ENCODE measurements around the gene ZNF778.

Gene ZNF778

GRCh38 chr16:89277049-89277448 lies 59.5 kb downstream of the ZNF778 start:
- DNase-seq (ENCODE audit: low spot score): no peak

- DNase-seq (ENCODE audit: low spot score): no peak
Measured at GRCh38 chr16:89277641-89278341, 60.3 kb downstream of the ZNF778 start.

- DNase-seq (ENCODE audit: low spot score): no peak
Measured at GRCh38 chr16:89278441-89279240, 61.1 kb downstream of the ZNF778 start.

- no peak for DNase-seq (ENCODE audit: low spot score)
Measured at GRCh38 chr16:89279666-89280481, 62.4 kb downstream of the ZNF778 start.

- no peak for DNase-seq (ENCODE audit: low spot score)
Measured at GRCh38 chr16:89280546-89281188, 63.2 kb downstream of the ZNF778 start.

GRCh38 chr16:89281189-89281577 lies 63.7 kb downstream of the ZNF778 start:
- DNase-seq (ENCODE audit: low spot score): no peak

- no peak for DNase-seq (ENCODE audit: low spot score)
Measured at GRCh38 chr16:89281829-89282228, 64.3 kb downstream of the ZNF778 start.

GRCh38 chr16:89282523-89282922 lies 65.0 kb downstream of the ZNF778 start:
- DNase-seq (ENCODE audit: low spot score): no peak

- no peak for DNase-seq (ENCODE audit: low spot score)
Measured at GRCh38 chr16:89283449-89283848, 65.9 kb downstream of the ZNF778 start.

- DNase-seq (ENCODE audit: low spot score): no peak
Measured at GRCh38 chr16:89285381-89285780, 67.9 kb downstream of the ZNF778 start.

GRCh38 chr16:89286096-89286495 lies 68.6 kb downstream of the ZNF778 start:
- DNase-seq (ENCODE audit: low spot score): no peak

Measured in hepatic stellate cell (primary cell).